ENCODE results near the gene EEIG1. TPM values are rescaled to one million over a fixed set of nuclear protein-coding genes. Genes with fewer than 3 reads are reported as not detected.
A peak's percentile ranks its signal among the peaks of the same experiment; 100 is the strongest.

Gene EEIG1
- total and polyA plus RNA-seq, 2 experiments from 2014 or later, result 11.2 to 22.4 TPM

- no peaks in the 10 kb centered on the region for H3K36me3 ChIP-seq (ENCODE audit: insufficient read depth)
- DNase-seq (ENCODE audit: low spot score), result no peak
- Mint-ChIP-seq H3K27ac (peak overlapping the region; percentile 40; the same call in 1 of the 2 replicates), H3K4me3 (no peak overlapping the region), H3K36me3 (ENCODE audit: low read depth) (peaks cover 3% of the 10 kb centered on the region; the same call in 2 of the 3 replicates), H3K4me1 (peaks cover 21% of the 10 kb centered on the region), H3K9me3 (no peaks in the 10 kb centered on the region), H3K27me3 (ENCODE audit: insufficient read depth, low read depth, poor library complexity) (peaks cover 10% of the 10 kb centered on the region)
- H4K20me1 ChIP-seq (replicated peaks; ENCODE audit: insufficient read depth), result peaks cover 12% of the 10 kb centered on the region
- H3K9me2 ChIP-seq (ENCODE audit: insufficient read depth), result no peaks in the 10 kb centered on the region
- H3K27me3 ChIP-seq (ENCODE audit: insufficient read depth), result no peaks in the 10 kb centered on the region
- peak; percentile 10; the same call in 1 of the 3 replicates for ATAC-seq
- TF ChIP-seq REST (IDR thresholded peaks at IDR 0.05; ENCODE audit: unreplicated experiment), result no peak
- TF ChIP-seq NANOG (IDR thresholded peaks at IDR 0.05; ENCODE audit: borderline replicate concordance), result no peak
- no peak for TF ChIP-seq POLR2AphosphoS5 (IDR thresholded peaks at IDR 0.05; ENCODE audit: low read depth)
- 0 out of 2 replicates have a peak, but pooled peaks cover 3% of the 10 kb centered on the region for H3F3A ChIP-seq (replicated peaks; ENCODE audit: low read depth)
- peaks cover 76% of the 10 kb centered on the region for H3K79me2 ChIP-seq (replicated peaks; ENCODE audit: insufficient read depth)
- H3K27ac ChIP-seq (ENCODE audit: low read depth), result 0 out of 2 replicates have a peak overlapping the region, but pooled peaks have one; percentile 39
- no peak overlapping the region for H2AFZ ChIP-seq
- peaks cover 8% of the 10 kb centered on the region; the same call in 1 of the 2 replicates for H3K4me1 ChIP-seq (ENCODE audit: insufficient read depth)
- no peak overlapping the region for H3K4me3 ChIP-seq
- no peak overlapping the region for H3K4me2 ChIP-seq
Measured at GRCh38 chr9:127954831-127955293, 25.9 kb downstream of the EEIG1 start.

GRCh38 chr9:127953768-127954505 is 26.9 kb downstream of the EEIG1 start:
- peaks cover 19% of the 10 kb centered on the region for H3K4me1 Mint-ChIP-seq
- Histone ChIP-seq H3K4me2 (no peak overlapping the region), H3K9me2 (ENCODE audit: insufficient read depth) (no peaks in the 10 kb centered on the region), H3K4me3 (no peak overlapping the region), H3K27ac (ENCODE audit: low read depth) (no peak overlapping the region), H3K79me2 (replicated peaks; ENCODE audit: insufficient read depth) (peaks cover 66% of the 10 kb centered on the region), H3K36me3 (ENCODE audit: insufficient read depth) (no peaks in the 10 kb centered on the region), H3F3A (replicated peaks; ENCODE audit: low read depth) (0 out of 2 replicates have a peak, but pooled peaks cover 3% of the 10 kb centered on the region), H4K20me1 (replicated peaks; ENCODE audit: insufficient read depth) (peaks cover 12% of the 10 kb centered on the region), H2AFZ (no peak overlapping the region), H3K4me1 (ENCODE audit: insufficient read depth) (peaks cover 8% of the 10 kb centered on the region; the same call in 1 of the 2 replicates), H3K27me3 (ENCODE audit: insufficient read depth) (no peaks in the 10 kb centered on the region)
- no peak for TF ChIP-seq JUNB (IDR thresholded peaks at IDR 0.05; ENCODE audit: unreplicated experiment)
- no peak for TF ChIP-seq EZH2phosphoT487 (IDR thresholded peaks at IDR 0.05; ENCODE audit: unreplicated experiment)
- ATAC-seq (no peak), DNase-seq (ENCODE audit: low spot score) (no peak)
- no peak overlapping the region for H3K27ac Mint-ChIP-seq
- H3K4me3 Mint-ChIP-seq, result no peak overlapping the region
- H3K9me3 Mint-ChIP-seq, result no peaks in the 10 kb centered on the region
- peaks cover 10% of the 10 kb centered on the region for H3K27me3 Mint-ChIP-seq (ENCODE audit: insufficient read depth, low read depth, poor library complexity)
- peaks cover 3% of the 10 kb centered on the region; the same call in 1 of the 3 replicates for H3K36me3 Mint-ChIP-seq (ENCODE audit: low read depth)
